IMR-90 (cell line): ENCODE results near the gene NBEA. TPM values are rescaled to one million over a fixed set of nuclear protein-coding genes. Genes with fewer than 3 reads are reported as not detected.

Source experiments
- ATAC-seq: fragments of 200-7000 bp; cut with Tn5 transposase; 2 replicates; pipeline ENCODE4 v1.9.1; 2020; ENCODE audit warnings: low read depth, mild to moderate bottlenecking, moderate library complexity
- BruUV-seq: library from RNA; stranded (reverse); fragments of 400-500 nt; replicated peaks from 2 replicates; lab custom pipeline; 2021; lab: Mats Ljungman, UMichigan
- CTCF ChIA-PET: fragments of 300-600 bp; formaldehyde crosslinking; extraction: SDS; loops from one replicate; lab custom pipeline; 2021; ENCODE audit warnings: antibody characterized with exemption; lab: Yijun Ruan, JAX
- POLR2A ChIA-PET: fragments of 300-600 bp; sonication (Branson Sonifier 250); formaldehyde crosslinking; loops from one replicate; lab custom pipeline; 2022; ENCODE audit warnings: antibody characterized with exemption; ENCODE audit not compliant: unreplicated experiment; lab: Charles Lee
- DNase-seq: peaks from one replicate; pipeline ENCODE4 v3.0.0; 2013
- H2AFZ ChIP-seq: replicated peaks from 2 replicates; pipeline ENCODE3; 2013; ENCODE audit warnings: low read length, mild to moderate bottlenecking; ENCODE audit not compliant: poor library complexity
- H2AK5ac ChIP-seq: 2 replicates; pipeline ENCODE4 v1.6.1; 2013; ENCODE audit warnings: low read depth, low read length, inconsistent platforms
- H2AK9ac ChIP-seq: replicated peaks from 2 replicates; pipeline ENCODE3; 2013; ENCODE audit warnings: mild to moderate bottlenecking, low read depth, low read length, moderate library complexity; ENCODE audit not compliant: poor library complexity
- H2BK120ac ChIP-seq: 2 replicates; pipeline ENCODE4 v1.6.1; 2013; ENCODE audit warnings: low read depth, low read length, inconsistent platforms
- H2BK15ac ChIP-seq: 3 replicates; pipeline ENCODE4 v1.6.1; 2013; ENCODE audit warnings: low read depth, low read length, inconsistent platforms
- H2BK20ac ChIP-seq: 2 replicates; pipeline ENCODE4 v1.6.1; 2013; ENCODE audit warnings: low read depth, mild to moderate bottlenecking, inconsistent platforms, low read length, moderate library complexity
- H2BK5ac ChIP-seq: 2 replicates; pipeline ENCODE4 v1.6.1; 2013; ENCODE audit warnings: mild to moderate bottlenecking, low read depth, low read length, inconsistent platforms; ENCODE audit not compliant: poor library complexity, severe bottlenecking
- H3K14ac ChIP-seq: replicated peaks from 2 replicates; pipeline ENCODE4 v1.6.1; 2013; ENCODE audit warnings: low read depth, low read length, inconsistent platforms
- H3K18ac ChIP-seq: 2 replicates; pipeline ENCODE4 v1.6.1; 2013; ENCODE audit warnings: low read depth, low read length, control low read depth
- H3K23ac ChIP-seq: 2 replicates; pipeline ENCODE4 v1.6.1; 2013; ENCODE audit warnings: low read depth, low read length, inconsistent platforms
- H3K27ac ChIP-seq: 2 replicates; pipeline ENCODE4 v1.5.1; 2013; ENCODE audit warnings: mild to moderate bottlenecking, control low read depth, low read length; ENCODE audit not compliant: insufficient read depth
- H3K27me3 ChIP-seq: 2 replicates; pipeline ENCODE4 v1.6.1; 2013; ENCODE audit warnings: low read length; ENCODE audit not compliant: control insufficient read depth, insufficient read depth
- H3K36me3 ChIP-seq: 2 replicates; pipeline ENCODE4 v1.6.1; 2013; ENCODE audit warnings: low read length, mixed read lengths; ENCODE audit not compliant: control insufficient read depth, insufficient read depth
- H3K4ac ChIP-seq: 2 replicates; pipeline ENCODE4 v1.6.1; 2013; ENCODE audit warnings: low read depth, low read length, inconsistent platforms
- H3K4me1 ChIP-seq: 2 replicates; pipeline ENCODE4 v1.6.1; 2013; ENCODE audit warnings: low read length, mixed read lengths; ENCODE audit not compliant: control insufficient read depth, insufficient read depth
- H3K4me2 ChIP-seq: 2 replicates; pipeline ENCODE4 v1.6.1; 2013; ENCODE audit warnings: low read depth, mild to moderate bottlenecking, control low read depth, low read length, moderate library complexity
- H3K4me3 ChIP-seq: 2 replicates; pipeline ENCODE4 v1.5.1; 2013; ENCODE audit warnings: low read depth, mild to moderate bottlenecking, control low read depth, low read length, moderate library complexity; ENCODE audit not compliant: insufficient read depth
- H3K56ac ChIP-seq: 2 replicates; pipeline ENCODE4 v1.6.1; 2013; ENCODE audit warnings: low read length, inconsistent platforms; ENCODE audit not compliant: insufficient read depth; ENCODE audit errors: extremely low read depth
- H3K79me1 ChIP-seq, 2 experiments: 2 replicates each; pipeline ENCODE4 v1.6.1; 2013; ENCODE audit warnings: low read length in 2 of 2, inconsistent platforms in 1 of 2, low read depth in 1 of 2
- H3K9ac ChIP-seq: 2 replicates; pipeline ENCODE4 v1.6.1; 2013; ENCODE audit warnings: low read depth, low read length, control low read depth
- H3K9me1 ChIP-seq: 2 replicates; pipeline ENCODE4 v1.6.1; 2013; ENCODE audit warnings: low read length, inconsistent platforms; ENCODE audit not compliant: insufficient read depth
- H3K9me3 ChIP-seq: 2 replicates; pipeline ENCODE4 v1.6.1; 2013; ENCODE audit warnings: low read length; ENCODE audit not compliant: control insufficient read depth, insufficient read depth
- H4K20me1 ChIP-seq: 2 replicates; pipeline ENCODE4 v1.6.1; 2013; ENCODE audit warnings: low read length, inconsistent platforms; ENCODE audit not compliant: insufficient read depth
- H4K5ac ChIP-seq: 2 replicates; pipeline ENCODE4 v1.6.1; 2013; ENCODE audit warnings: mild to moderate bottlenecking, low read depth, low read length, control low read depth
- H4K8ac ChIP-seq, 2 experiments: 2 replicates each; pipeline ENCODE4 v1.6.1; 2013; ENCODE audit warnings: low read depth in 2 of 2, low read length in 2 of 2, control low read depth in 1 of 2, inconsistent platforms in 1 of 2
- H4K91ac ChIP-seq: 2 replicates; pipeline ENCODE4 v1.6.1; 2013; ENCODE audit warnings: low read depth, low read length, inconsistent platforms; ENCODE audit not compliant: insufficient read depth
- BHLHE40 ChIP-seq: fragments of 150-350 bp; IDR thresholded peaks from 2 replicates; pipeline ENCODE4 v1.6.1; 2016; ENCODE audit warnings: mild to moderate bottlenecking, low read depth, low read length
- CEBPB ChIP-seq: IDR thresholded peaks from 2 replicates; pipeline ENCODE4 v1.6.1; 2012; ENCODE audit warnings: low read depth, low read length, improper control_type of control experiment
- CHD1 ChIP-seq: IDR thresholded peaks from 2 replicates; pipeline ENCODE4 v1.6.1; 2012; ENCODE audit warnings: low read depth, low read length, improper control_type of control experiment
- ELK1 ChIP-seq: fragments of 150-350 bp; IDR thresholded peaks from 2 replicates; pipeline ENCODE4 v1.6.1; 2016; ENCODE audit warnings: low read depth, mild to moderate bottlenecking, low read length, moderate library complexity, borderline replicate concordance
- FOS ChIP-seq: fragments of 150-350 bp; IDR thresholded peaks from 2 replicates; pipeline ENCODE4 v1.6.1; 2016; ENCODE audit warnings: low read depth, low read length
- MAFK ChIP-seq: IDR thresholded peaks from 2 replicates; pipeline ENCODE4 v1.6.1; 2012; ENCODE audit warnings: low read depth, low read length, improper control_type of control experiment
- MAZ ChIP-seq: IDR thresholded peaks from 2 replicates; pipeline ENCODE4 v1.6.1; 2012; ENCODE audit warnings: low read depth, mild to moderate bottlenecking, low read length, improper control_type of control experiment, moderate library complexity, borderline replicate concordance
- MXI1 ChIP-seq: IDR thresholded peaks from 2 replicates; pipeline ENCODE4 v1.6.1; 2012; ENCODE audit warnings: low read depth, mild to moderate bottlenecking, low read length, moderate library complexity, borderline replicate concordance
- NFE2L2 ChIP-seq: fragments of 150-350 bp; IDR thresholded peaks from 2 replicates; pipeline ENCODE4 v1.6.1; 2016; ENCODE audit warnings: low read depth, mild to moderate bottlenecking, low read length
- POLR2A ChIP-seq: IDR thresholded peaks from 2 replicates; pipeline ENCODE4 v1.6.1; 2012; ENCODE audit warnings: mild to moderate bottlenecking, low read depth, low read length
- RAD21 ChIP-seq: IDR thresholded peaks from 2 replicates; pipeline ENCODE4 v1.6.1; 2012; ENCODE audit warnings: low read length, improper control_type of control experiment
- RCOR1 ChIP-seq: IDR thresholded peaks from 2 replicates; pipeline ENCODE4 v1.6.1; 2012; ENCODE audit warnings: mild to moderate bottlenecking, low read length, improper control_type of control experiment; ENCODE audit not compliant: insufficient replicate concordance
- RFX5 ChIP-seq: IDR thresholded peaks from 2 replicates; pipeline ENCODE4 v1.8.0; 2012; ENCODE audit warnings: low read depth, mild to moderate bottlenecking, low read length, moderate library complexity
- SMC3 ChIP-seq: fragments of 150-350 bp; IDR thresholded peaks from 2 replicates; pipeline ENCODE4 v1.6.1; 2016; ENCODE audit warnings: low read depth, mild to moderate bottlenecking, antibody characterized with exemption, low read length, moderate library complexity
- USF2 ChIP-seq: fragments of 150-350 bp; IDR thresholded peaks from 2 replicates; pipeline ENCODE4 v1.6.1; 2017; ENCODE audit warnings: mild to moderate bottlenecking, antibody characterized with exemption, low read length, low read depth
- WGBS, 2 experiments: methylation state at CpG; one replicate each; pipeline versions ENCODE4 v1.1.5 to v1.1.7; 2013; ENCODE audit warnings: missing lambda C conversion rate in 2 of 2; ENCODE audit not compliant: insufficient read length in 1 of 2; ENCODE audit errors: extremely low coverage in 2 of 2; 5-methylcytosine and 5-hydroxymethylcytosine counted together
- dilution Hi-C: fragments of 300-500 bp; cut with HindIII; formaldehyde crosslinking; loops from one replicate; pipeline ENCODE4 v1.14.3; 2018; ENCODE audit warnings: low sequenced_read_pairs; ENCODE audit not compliant: unreplicated experiment
- in situ Hi-C: fragments of 300-500 bp; cut with MboI; formaldehyde crosslinking; loops from 3 replicates; pipeline ENCODE4 v1.14.3; 2019; ENCODE audit warnings: low sequenced_read_pairs, inconsistent platforms, mixed read lengths
- intact Hi-C: fragments of 100-400 bp; cut with micrococcal nuclease; formaldehyde crosslinking; loops from 2 replicates; pipeline ENCODE4 v1.10.0; 2022
- polyA plus RNA-seq, 3 experiments: library from polyadenylated mRNA; depleted of rRNA; stranded (reverse); fragments of >200 nt; gene quantifications; 2 replicates each; pipeline ENCODE4 v1.2.3, GENCODE V29; 2012; ENCODE audit warnings: low replicate concordance in 1 of 3
- total RNA-seq: library from RNA; depleted of rRNA; stranded (reverse); fragments of >200 nt; gene quantifications from 2 replicates; pipeline ENCODE4 v1.2.3, GENCODE V29; 2012
- TF ChIP-seq, protein P1 (sequence below): conservative IDR thresholded peaks from 2 replicates; pipeline ENCODE4 v1.5.1; 2012; ENCODE audit warnings: mild to moderate bottlenecking, low read depth, low read length, improper control_type of control experiment

Gene NBEA
- total and polyA plus RNA-seq, 2 of the 4 experiments (the other 2 are of a cell fraction): 0.82 to 2.2 TPM

GRCh38 chr13:35093356-35093755 is 151.3 kb downstream of the NBEA start:
- no peak overlapping the region for H3K9ac ChIP-seq
- no CpG with 5 or more reads among the region's 1 CpG for WGBS, 2 experiments
- BruUV-seq: no TSS peak
- H3K14ac ChIP-seq: no peak overlapping the region
- no peak for TF ChIP-seq POLR2A
- TF ChIP-seq FOS: no peak
- no peak for TF ChIP-seq MAZ
- no peak for TF ChIP-seq CEBPB
- TF ChIP-seq RAD21: no peak
- no peak for TF ChIP-seq NFE2L2
- TF ChIP-seq MAFK: no peak
- no peak for TF ChIP-seq SMC3
- TF ChIP-seq USF2: no peak
- no peak for TF ChIP-seq CHD1
- no peak for TF ChIP-seq RCOR1
- TF ChIP-seq BHLHE40: no peak
- no peak for TF ChIP-seq MXI1
- no peak for TF ChIP-seq RFX5
- TF ChIP-seq, protein P1, sequence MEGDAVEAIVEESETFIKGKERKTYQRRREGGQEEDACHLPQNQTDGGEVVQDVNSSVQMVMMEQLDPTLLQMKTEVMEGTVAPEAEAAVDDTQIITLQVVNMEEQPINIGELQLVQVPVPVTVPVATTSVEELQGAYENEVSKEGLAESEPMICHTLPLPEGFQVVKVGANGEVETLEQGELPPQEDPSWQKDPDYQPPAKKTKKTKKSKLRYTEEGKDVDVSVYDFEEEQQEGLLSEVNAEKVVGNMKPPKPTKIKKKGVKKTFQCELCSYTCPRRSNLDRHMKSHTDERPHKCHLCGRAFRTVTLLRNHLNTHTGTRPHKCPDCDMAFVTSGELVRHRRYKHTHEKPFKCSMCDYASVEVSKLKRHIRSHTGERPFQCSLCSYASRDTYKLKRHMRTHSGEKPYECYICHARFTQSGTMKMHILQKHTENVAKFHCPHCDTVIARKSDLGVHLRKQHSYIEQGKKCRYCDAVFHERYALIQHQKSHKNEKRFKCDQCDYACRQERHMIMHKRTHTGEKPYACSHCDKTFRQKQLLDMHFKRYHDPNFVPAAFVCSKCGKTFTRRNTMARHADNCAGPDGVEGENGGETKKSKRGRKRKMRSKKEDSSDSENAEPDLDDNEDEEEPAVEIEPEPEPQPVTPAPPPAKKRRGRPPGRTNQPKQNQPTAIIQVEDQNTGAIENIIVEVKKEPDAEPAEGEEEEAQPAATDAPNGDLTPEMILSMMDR: no peak
- no peak for TF ChIP-seq ELK1
- no peak overlapping the region for H2BK20ac ChIP-seq
- no peak overlapping the region for H3K4me2 ChIP-seq
- in situ Hi-C loops: no loop called here
- POLR2A ChIA-PET: no interaction called here
- no peaks in the 10 kb centered on the region for H3K9me3 ChIP-seq
- no peaks in the 10 kb centered on the region for H3K27me3 ChIP-seq
- H4K20me1 ChIP-seq: no peaks in the 10 kb centered on the region
- no peak overlapping the region for H2BK5ac ChIP-seq
- no peak overlapping the region for H2BK15ac ChIP-seq
- no peak overlapping the region for H3K23ac ChIP-seq
- no peaks in the 10 kb centered on the region for H3K9me1 ChIP-seq
- intact Hi-C loops: no loop called here
- ATAC-seq: no peak
- H3K27ac ChIP-seq: no peak overlapping the region
- H4K5ac ChIP-seq: no peak overlapping the region
- CTCF ChIA-PET: interaction anchor here (0.6 kb wide), 1 partner anchor 546 kb away, joined by 3 read pairs; no protein-coding TSS in a partner anchor
- H2AK5ac ChIP-seq: no peak overlapping the region
- H3K36me3 ChIP-seq: no peaks in the 10 kb centered on the region
- H2BK120ac ChIP-seq: no peak overlapping the region
- H3K79me1 ChIP-seq: no peaks in the 10 kb centered on the region
- no peak overlapping the region for H3K4ac ChIP-seq
- H3K4me1 ChIP-seq: no peaks in the 10 kb centered on the region
- dilution Hi-C loops: no loop called here
- H3K18ac ChIP-seq: no peak overlapping the region
- no peak overlapping the region for H4K8ac ChIP-seq
- no peak overlapping the region for H2AK9ac ChIP-seq
- H4K91ac ChIP-seq: no peak overlapping the region
- H3K4me3 ChIP-seq: no peak overlapping the region
- no peak for DNase-seq
- no peak overlapping the region for H2AFZ ChIP-seq
- H3K56ac ChIP-seq: no peak overlapping the region
